ENCODE data around the gene FKBP2.

FKBP2 gene

DNA sequence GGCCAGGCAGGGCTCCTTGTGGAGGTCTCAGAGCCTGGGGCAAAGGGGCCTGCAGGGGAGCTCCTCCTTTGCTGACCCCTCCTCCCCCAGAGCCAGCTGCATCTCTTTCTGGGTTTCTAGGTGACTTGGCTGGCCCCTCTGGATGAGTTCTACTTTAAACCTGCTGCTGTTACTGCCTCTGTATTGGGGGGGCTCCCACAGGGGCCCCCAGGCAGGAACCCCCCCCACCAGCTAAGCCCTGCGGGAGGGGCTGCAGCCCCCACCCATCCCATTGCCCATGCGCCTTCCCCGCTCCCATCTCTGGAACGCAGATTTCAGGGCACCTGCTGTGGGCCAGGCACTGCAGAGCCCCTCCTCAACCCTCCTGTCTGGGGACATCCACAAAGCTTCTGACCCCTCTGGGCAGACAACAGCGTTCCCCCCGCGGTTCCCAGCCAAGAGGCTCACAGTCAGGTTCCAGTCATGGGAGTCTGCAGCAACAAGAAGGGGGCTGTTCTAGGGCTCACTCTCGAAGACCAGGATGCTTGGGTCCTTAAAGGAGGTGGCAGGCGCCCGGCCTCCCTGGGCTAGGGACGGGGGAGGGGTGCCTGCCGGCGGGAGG lies 9.6 kb downstream of the FKBP2 start:
- DNase-seq = no peak

DNA sequence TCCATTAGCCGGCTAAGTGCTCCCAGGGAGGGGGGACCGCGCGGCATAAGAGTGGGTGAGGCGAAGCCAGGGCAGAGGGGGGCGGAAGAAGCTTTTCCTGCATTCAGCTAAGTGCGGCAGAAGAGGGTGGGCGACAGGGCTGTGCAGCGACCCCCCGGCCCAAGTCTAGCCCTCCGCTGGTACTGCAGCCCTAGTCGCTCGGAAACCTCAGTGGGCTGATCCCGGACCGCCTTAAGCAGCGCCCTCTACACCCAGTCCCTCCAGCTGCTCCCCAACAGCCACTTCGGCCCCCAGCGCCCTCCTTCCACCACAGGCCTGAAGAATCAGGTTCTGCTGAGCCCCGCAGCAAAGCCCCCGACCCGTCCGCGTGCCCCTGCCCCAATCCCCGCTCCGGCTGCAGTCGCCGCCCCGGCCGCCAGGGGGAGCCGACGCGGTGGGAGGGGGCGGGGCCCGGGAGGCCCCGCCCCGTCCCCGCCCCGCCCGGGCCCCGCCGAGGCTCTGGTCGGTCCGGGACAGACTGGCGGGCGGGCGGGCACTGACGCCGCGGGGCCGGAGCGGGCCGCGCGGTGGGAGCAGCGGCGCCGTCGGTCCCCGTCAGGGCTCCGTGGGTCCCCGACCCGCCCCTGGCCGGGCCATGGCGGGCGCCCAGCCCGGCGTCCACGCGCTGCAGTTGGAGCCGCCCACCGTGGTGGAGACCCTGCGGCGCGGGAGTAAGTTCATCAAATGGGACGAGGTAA lies 10.3 kb downstream of the FKBP2 start, which contains the start of gene PLCB3:
Gene PLCB3, plus strand, starts transcription at position 515 of the 737 bp plus-strand sequence. Its CDS starts 120 bp downstream, at position 635.
- DNase-seq = no peak

DNA sequence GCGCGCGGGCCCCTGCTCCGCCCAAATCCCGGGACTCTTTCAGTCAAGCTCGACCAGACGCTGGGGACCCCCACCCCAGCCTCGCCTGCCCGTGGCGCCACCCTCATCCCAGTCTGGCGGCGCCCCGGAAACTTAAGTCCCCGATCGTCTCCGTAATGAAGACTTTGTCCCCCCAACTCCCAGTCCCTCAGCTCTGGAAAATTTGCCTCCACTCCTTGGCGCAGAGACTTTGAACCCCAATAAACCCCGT lies 10.8 kb downstream of the FKBP2 start:
- DNase-seq = no peak

DNA sequence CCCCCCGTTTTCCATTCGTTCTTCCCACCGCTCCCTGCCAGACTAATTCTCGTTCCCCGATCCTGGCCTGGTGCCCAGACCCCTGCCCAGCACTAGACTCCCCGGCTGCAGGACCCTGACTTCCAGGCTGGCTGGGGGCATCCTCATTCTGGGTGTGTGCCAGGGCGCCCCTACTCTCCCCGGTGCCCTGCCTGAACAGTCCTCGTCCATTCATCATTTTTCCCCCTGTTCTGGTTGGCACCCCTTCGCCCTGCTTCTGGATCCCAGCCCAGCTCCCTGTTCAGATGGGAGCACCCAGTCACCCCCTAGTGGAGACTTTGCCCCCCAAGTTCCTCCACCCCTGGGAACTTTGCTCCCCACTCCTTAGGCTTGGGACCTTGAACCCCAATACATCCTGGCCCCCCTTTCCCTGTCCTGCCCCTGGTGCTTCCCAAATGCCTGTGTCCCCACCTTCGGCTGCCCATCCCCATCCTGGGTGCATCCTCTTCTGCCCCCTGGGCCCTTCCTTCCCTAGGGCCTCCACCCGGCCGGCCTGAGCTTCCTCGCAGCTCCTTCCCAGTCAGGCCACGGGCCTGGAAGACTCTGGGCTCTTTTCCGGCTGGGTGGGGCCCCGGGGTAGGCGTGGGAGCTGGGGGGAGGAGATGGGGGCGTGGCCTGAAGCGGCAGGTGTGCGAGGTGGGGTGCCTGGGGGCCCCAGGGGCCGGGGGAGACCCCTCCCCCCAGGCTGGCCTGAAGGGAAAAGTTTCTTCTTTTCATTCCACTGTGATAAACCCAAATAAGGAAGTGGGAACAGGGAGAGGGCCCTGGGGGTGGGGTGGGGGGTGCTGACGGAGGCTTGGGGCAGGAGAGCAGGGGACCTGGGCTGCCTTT lies 11.3 kb downstream of the FKBP2 start:
- DNase-seq = no peak

DNA sequence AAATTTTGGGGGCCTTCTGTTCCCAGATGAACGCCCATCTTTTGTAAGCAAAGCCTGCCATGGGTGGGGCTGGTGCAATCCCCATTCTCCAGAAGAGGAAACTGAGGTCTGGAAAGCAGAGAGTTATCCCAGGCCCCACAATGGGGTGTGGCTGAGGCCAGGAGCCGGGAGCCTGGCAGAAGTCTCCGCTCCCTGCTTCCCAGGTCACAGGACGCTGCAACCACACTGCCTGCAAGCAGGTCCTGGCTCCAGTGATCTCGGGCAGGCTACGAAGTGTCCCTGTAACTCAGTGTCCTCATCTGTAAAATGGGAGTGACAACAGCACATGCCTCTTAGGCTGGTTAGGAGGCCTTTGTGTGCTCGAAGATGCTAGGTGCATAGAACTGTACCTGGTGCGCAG lies 12.1 kb downstream of the FKBP2 start:
- DNase-seq = no peak

DNA sequence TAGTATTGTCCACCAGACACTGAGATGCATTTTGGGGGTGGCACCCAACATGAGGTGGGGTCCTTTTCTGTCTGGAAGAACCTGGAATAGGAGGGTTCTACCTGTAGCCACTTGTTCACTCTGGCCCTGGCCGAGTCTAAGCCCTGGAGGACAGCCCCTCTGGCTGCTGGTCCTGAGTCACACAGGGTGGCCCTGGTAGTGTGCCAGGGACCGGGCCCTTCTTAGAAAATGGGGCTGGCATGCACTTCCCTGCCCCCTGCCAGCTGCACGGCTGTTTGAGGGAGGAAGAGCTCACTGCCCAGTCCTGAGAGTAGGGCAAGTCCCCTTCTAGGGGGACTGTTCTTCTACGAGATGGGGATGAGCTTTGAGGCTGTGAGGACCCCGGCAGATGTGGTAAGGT lies 12.6 kb downstream of the FKBP2 start:
- no peak for DNase-seq

DNA sequence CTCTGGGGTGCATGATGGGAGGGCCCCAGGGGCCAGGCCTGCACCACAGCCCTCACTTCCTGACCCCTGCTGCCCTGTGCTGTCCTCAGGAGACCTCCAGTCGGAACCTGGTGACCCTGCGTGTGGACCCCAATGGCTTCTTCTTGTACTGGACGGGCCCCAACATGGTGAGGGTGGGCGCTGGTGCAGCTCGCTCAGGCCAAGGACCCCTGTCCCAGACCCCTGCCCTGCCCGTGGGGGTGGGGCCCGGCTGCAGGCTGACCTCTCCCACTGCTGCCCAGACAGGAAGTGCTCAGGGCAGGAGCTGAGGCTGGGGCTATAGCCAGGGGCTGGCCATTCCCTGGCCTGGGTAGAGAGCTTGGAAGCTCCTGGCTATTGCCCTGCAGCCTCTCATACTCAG lies 13.4 kb downstream of the FKBP2 start:
- no peak for DNase-seq

DNA sequence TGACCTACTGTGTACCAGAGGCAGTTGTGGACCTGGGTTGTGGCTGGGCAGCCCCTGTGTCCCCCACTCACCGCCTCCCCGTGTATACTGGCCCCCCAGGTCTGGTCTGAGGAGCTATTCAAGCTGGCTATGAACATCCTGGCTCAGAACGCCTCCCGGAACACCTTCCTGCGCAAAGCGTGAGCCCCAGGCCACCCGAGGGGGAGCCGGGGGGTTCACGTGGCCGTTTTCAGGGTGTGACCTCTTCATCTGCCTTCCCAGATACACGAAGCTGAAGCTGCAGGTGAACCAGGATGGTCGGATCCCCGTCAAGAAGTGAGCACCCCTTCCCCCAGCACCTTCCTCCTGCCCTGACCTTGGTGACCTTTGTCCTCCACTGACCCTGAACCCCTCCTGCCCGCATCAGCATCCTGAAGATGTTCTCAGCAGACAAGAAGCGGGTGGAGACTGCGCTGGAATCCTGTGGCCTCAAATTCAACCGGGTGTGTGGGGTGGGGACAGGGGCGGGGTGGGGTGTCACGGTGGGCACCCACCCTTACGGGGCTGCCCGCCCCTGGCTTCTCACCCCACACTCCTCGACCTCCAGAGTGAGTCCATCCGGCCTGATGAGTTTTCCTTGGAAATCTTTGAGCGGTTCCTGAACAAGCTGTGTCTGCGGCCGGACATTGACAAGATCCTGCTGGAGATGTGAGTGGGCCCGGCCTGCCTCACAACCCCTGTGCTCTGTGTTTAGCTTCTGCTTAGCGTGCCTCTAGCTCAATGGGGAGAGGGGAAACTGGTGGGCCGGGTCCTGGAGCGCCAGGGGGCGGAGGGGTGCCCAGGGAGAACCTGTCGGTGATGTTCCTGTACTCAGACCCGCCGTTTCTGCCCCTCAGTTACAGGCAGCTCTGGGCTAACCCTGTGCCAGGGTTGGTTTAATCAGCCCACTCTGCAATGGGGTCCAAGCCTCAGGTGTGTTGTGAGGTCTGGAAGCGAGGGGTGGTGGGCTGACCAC lies 14.5 kb downstream of the FKBP2 start:
- DNase-seq = no peak

DNA sequence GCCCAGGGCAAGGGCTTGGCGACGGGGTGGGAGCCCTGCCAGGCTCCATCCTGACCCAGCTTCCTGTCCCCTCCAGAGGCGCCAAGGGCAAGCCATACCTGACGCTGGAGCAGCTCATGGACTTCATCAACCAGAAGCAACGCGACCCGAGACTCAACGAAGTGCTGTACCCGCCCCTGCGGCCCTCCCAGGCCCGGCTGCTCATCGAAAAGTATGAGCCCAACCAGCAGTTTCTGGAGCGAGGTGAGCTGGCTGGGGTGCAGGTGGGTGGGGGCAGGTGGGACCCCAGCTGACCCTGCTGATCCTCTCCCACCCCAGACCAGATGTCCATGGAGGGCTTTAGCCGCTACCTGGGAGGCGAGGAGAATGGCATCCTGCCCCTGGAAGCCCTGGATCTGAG lies 15.4 kb downstream of the FKBP2 start:
- DNase-seq = no peak

DNA sequence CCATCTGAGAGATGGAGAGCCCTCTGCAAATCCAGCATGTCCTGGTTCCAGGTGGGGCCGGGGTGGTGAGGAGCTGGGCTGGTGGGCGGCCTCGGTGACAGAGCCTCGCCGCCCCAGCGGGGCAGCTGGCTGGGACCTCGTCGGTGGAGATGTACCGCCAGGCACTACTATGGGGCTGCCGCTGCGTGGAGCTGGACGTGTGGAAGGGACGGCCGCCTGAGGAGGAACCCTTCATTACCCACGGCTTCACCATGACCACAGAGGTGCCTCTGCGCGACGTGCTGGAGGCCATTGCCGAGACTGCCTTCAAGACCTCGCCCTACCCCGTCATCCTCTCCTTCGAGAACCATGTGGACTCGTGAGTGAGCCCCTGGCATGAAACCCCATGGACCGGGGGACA lies 17.5 kb downstream of the FKBP2 start:
- DNase-seq = no peak

DNA sequence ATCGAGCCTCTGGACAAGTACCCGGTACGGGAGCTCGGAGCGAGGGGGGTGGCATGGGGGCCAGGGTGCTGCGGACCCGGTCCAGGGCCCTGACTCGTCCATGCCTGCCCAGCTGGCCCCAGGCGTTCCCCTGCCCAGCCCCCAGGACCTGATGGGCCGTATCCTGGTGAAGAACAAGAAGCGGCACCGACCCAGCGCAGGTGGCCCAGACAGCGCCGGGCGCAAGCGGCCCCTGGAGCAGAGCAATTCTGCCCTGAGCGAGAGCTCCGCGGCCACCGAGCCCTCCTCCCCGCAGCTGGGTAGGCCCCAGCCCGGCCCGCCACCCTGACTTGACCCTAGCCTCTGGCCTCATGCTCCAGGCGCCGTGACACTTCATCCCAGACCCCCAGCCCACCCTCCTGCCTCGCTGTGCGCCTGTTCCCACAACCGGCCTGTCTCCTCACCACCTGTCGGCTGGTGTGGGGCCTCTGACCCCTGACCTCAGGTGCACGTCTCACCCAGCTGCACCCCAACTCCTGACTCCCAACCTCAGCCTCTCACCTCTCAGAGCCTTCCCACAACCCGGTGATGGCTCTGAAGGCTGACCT lies 18.1 kb downstream of the FKBP2 start:
- no peak for DNase-seq

DNA sequence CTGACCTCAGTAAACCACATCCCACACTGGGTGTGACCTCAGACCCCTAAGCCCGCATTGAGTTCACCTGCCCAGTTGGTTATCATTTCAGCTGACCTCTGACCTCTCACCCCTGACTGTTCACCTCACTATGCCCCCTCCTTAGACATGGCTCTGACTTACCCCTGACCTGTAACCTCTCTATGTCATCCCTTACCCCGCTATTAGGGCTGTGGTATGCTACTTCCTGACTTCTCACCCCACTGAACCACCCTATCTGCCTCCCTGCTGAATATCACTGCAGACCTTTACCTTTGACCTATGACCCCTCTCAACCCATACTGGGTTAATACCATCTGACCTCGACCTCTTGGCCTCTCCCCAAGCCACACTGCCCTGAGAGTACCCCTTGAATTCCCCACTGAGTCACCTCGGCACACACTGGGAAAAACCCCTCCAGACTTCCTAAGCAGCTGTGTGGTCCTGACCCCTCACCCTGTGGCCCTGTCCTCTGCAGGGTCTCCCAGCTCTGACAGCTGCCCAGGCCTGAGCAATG lies 18.7 kb downstream of the FKBP2 start:
- no peak for DNase-seq

DNA sequence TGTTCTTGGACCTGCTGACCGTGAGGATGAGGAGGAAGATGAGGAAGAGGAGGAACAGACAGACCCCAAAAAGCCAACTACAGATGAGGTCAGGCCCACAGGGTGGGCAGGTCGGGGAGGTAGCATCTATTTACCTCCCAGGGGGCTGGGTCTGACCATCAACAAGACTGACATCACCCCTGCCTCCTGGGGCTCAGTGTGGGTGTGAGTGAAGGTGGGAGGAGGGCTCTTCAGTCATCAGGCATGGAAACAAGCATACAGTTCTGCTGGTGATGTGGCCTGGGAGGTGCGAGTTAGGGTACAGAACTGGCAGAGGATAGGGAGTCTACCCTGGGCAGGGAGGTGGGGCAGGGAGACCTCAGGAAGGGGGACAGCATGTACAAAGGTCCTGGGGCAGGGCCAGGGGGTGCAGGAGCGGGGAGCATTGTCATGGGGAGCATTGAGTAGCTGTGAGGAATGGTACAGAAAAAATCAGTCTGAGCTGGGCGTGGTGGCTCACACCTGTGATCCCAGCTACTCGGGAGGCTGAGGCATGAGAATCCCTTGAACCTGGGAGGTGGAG lies 19.3 kb downstream of the FKBP2 start:
- no peak for DNase-seq

DNA sequence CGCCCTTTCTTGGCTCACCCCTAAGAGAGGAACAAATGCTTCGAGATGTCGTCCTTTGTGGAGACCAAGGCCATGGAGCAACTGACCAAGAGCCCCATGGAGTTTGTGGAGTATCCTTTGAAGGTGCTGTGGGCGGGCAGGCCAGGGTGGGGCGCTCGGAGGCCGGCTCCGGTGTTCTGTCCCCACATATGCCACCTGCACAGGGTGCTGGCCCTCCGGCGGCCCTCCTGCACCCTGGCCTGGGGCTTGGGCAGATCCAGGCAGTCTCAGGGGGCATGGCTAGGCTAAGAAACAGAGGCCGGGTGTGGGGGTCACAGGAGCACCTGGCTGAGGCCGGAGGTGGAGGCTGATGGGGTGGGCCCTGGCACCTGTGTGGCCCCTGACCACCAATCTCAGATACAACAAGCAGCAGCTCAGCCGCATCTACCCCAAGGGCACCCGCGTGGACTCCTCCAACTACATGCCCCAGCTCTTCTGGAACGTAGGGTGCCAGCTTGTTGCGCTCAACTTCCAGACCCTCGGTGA lies 20.7 kb downstream of the FKBP2 start:
- no peak for DNase-seq

DNA sequence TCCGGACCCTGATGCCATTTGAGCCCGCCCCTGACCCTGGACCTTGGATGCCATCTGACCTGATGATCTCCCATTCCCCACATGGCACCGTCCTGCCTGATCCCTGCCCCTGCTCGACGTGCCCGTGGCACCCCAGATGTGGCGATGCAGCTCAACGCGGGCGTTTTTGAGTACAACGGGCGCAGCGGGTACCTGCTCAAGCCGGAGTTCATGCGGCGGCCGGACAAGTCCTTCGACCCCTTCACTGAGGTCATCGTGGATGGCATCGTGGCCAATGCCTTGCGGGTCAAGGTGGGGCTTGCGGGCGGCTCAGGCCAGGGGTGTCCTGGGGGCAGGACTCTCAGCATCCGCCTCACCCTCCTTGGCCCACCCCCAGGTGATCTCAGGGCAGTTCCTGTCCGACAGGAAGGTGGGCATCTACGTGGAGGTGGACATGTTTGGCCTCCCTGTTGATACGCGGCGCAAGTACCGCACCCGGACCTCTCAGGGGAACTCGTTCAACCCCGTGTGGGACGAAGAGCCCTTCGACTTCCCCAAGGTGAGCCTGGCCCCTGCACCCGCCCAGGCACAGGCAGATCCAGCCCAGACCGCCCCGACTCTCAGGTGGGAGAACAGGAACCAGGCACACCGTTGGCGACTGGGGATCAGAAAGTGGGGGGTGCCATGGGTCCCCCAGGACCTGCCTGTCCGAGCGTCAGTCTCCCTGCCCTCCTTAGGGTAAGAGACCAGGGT lies 21.5 kb downstream of the FKBP2 start:
- DNase-seq = no peak

DNA sequence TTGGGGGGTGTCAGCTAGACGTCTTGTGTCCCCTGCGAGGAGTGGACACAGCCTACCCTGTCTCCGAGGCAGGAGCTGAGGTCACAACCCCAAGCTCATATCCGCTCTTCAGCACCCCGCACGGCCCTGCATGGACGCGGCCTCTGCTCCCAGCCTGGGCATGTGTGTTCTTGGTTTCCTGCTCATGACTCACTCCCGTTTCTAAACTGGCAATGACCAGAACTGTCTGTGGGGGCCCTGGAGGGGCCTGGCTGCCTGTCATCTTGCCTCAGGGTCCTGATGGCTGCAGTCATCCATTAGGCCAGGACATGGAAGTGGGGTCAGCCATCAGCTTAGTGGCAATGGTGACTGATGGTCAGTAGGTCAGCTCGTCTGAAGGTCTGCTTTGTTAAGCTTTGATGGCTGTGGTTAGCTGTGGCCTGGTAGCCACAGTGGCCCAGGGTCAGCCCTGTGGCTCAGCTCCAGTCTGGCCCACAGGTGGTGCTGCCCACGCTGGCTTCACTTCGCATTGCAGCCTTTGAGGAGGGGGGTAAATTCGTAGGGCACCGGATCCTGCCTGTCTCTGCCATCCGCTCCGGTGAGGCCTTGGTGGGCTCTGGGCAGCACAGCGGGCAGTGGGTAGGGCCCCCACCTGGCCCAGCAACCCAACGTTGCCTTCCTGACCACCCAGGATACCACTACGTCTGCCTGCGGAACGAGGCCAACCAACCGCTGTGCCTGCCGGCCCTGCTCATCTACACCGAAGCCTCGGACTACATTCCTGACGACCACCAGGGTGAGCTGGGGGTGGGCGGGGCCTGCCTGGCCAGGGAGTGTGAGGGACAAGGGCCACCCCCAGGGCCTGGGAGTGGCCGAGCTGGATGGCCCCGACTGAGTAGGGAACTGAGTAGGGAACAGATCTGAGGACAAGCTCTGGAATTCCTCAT lies 22.4 kb downstream of the FKBP2 start:
- no peak for DNase-seq

DNA sequence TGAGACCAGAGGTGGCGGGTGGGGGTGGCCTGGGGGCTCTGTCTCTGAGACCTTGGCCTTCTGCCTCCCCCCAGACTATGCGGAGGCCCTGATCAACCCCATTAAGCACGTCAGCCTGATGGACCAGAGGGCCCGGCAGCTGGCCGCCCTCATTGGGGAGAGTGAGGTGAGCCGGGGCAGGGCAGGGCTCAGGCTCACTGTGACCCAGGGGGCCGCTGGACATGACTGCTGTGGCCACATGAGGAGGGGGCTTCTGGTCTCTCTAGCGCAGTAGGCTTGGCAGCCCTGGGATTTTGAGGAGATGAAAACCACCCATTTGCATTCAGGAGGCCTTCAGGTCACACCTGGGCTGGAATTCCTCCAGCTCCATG lies 23.0 kb downstream of the FKBP2 start:
- no peak for DNase-seq

DNA sequence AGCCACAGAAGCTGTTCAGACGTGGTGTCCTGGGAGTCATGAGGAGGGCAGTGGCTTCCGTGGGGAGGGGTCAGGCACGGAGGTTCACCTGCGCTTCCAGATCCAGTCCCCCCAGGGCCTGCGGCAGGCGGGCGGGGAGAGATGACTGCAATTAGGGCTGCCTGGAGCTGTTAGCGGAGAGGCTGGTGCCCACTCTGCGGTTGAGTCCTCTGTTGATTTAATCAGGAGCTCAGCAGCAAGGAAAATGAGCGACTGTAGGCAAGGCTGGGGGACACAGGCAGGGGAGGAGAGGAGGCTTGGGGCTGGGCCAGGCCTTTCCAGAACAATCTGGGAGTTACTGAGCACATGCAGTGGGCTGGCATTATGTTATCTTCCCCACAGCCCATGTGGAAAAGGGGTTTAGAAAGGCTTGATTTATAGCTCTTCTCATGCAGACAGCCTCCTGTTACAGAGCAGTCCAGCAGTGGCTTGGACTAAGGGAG lies 23.5 kb downstream of the FKBP2 start:
- no peak for DNase-seq
